PC-3 (cell line): ENCODE data around the gene SLC6A9.

ENCODE experiments used
- CTCF ChIP-seq: fragments of 300-600 bp; sonication (generic); conservative IDR thresholded peaks from 2 replicates; pipeline ENCODE4 v1.5.1; 2017; ENCODE audit warnings: antibody characterized with exemption, low read depth, mild to moderate bottlenecking, low read length
- EZH2phosphoT487 ChIP-seq: fragments of 300-600 bp; sonication (generic); IDR thresholded peaks from 2 replicates; pipeline ENCODE4 v1.6.1; 2018; ENCODE audit warnings: mild to moderate bottlenecking, antibody characterized with exemption, low read length, borderline replicate concordance

GRCh38 chr1:43951021-43951985 lies 80.0 kb downstream of the SLC6A9 start:
- no peak for TF ChIP-seq EZH2phosphoT487
- TF ChIP-seq CTCF = no peak
